ENCODE data around the gene ABCC9. TPM values are rescaled to one million over a fixed set of nuclear protein-coding genes. Genes with fewer than 3 reads are reported as not detected.

Gene ABCC9
- total and polyA plus RNA-seq, 2 experiments from 2014 or later: 12.7 to 44.3 TPM

DNA sequence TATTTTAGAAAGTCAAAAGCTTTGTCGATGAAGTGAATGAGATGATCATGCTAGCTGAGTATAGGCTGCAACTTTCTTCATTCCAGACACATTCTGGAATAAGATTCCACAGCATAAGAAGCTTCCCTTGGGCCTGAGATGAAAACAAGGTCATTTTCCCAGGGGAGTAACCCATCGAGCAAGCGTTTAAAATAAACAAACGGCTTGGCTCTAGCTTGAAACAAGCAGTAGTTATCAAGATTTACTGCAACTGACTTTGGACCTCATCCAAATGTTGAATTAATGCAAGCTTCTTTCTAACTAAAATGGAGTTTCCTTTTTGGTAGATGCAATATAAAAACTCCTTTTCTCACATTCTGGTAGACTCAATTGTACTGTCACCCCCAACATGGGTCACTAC lies 189.7 kb downstream of the ABCC9 start:
- 17 to 20% methylated on average over 4 of the region's 4 CpGs for WGBS, 2 experiments (ENCODE audit: low coverage in 1 of 2, low lambda C conversion rate in 2 of 2, missing lambda C conversion rate in 2 of 2)
- no peak for TF ChIP-seq EZH2phosphoT487 (IDR thresholded peaks at IDR 0.05; ENCODE audit: insufficient read depth, low read depth)
- TF ChIP-seq EZH2 (IDR thresholded peaks at IDR 0.05; ENCODE audit: insufficient read depth, poor library complexity, severe bottlenecking): no peak
- Histone ChIP-seq H3K9ac (no peak overlapping the region), H3K9me3 (ENCODE audit: low read depth) (no peaks in the 10 kb centered on the region), H3K4me3 (no peak overlapping the region), H4K20me1 (ENCODE audit: insufficient read depth) (no peaks in the 10 kb centered on the region), H3K9me2 (ENCODE audit: insufficient read depth) (no peaks in the 10 kb centered on the region), H3K27ac (no peak overlapping the region), H3K79me2 (ENCODE audit: insufficient read depth) (no peaks in the 10 kb centered on the region), H3K4me2 (ENCODE audit: unreplicated experiment) (no peak overlapping the region), H3K27me3 (replicated peaks; ENCODE audit: insufficient read depth) (no peaks in the 10 kb centered on the region), H2AFZ (no peak overlapping the region), H3K36me3 (ENCODE audit: low read depth) (no peaks in the 10 kb centered on the region), H3K4me1 (ENCODE audit: insufficient read depth) (no peaks in the 10 kb centered on the region), H3F3A (ENCODE audit: insufficient read depth) (no peaks in the 10 kb centered on the region)
- in situ Hi-C loops (cut with MboI): no loop called here
- peak; percentile 28 for DNase-seq

Small RNAs within 50 kb of the gene (small RNA-seq; reads per million reads assigned to genes)
- gene AC008250.2 (ENCODE audit: low read depth, low replicate concordance): not detected

Other genes with a start within 250 kb of the ABCC9 start
- 17.8 and 19.6 TPM in 2 replicates for gene KCNJ8, start 166.7 kb downstream of the ABCC9 start, total RNA-seq (2014; rRNA removed; shearing (Covaris generic))
- gene KCNJ8, start 166.7 kb downstream of the ABCC9 start, polyA plus RNA-seq (2016; fragmentation: Nextera tagmentation; extraction: Ambion mirVana): 12.7 and 14.7 TPM in 2 replicates
- 30.4 and 42.2 TPM in 2 replicates for gene CMAS, start 104.8 kb upstream of the ABCC9 start, total RNA-seq (2014; rRNA removed; shearing (Covaris generic))
- 56.8 and 61.3 TPM in 2 replicates for gene CMAS, start 104.8 kb upstream of the ABCC9 start, polyA plus RNA-seq (2016; fragmentation: Nextera tagmentation; extraction: Ambion mirVana)

Measured in GM23248 (cell line).